ENCODE results near the gene ZNF787.

GRCh38 chr19:56134654-56134921 is 13.5 kb upstream of the ZNF787 start:
- TF ChIP-seq CTCF (conservative IDR thresholded peaks at IDR 0.05 in 1 of 2, IDR thresholded peaks at IDR 0.05 in 1 of 2; ENCODE audit: low read depth in 1 of 2, low read length in 2 of 2) (no peak), EZH2 (IDR thresholded peaks at IDR 0.05; ENCODE audit: low read length, missing control alignments) (no peak)

All from fibroblast of lung (primary cell).